Measurements from ENCODE around the gene FBXL5. TPM values are rescaled to one million over a fixed set of nuclear protein-coding genes. Genes with fewer than 3 reads are reported as not detected.

The FBXL5 gene
- total and polyA plus RNA-seq, 11 donors = 32.7 to 112 (median 81.5) TPM

DNA sequence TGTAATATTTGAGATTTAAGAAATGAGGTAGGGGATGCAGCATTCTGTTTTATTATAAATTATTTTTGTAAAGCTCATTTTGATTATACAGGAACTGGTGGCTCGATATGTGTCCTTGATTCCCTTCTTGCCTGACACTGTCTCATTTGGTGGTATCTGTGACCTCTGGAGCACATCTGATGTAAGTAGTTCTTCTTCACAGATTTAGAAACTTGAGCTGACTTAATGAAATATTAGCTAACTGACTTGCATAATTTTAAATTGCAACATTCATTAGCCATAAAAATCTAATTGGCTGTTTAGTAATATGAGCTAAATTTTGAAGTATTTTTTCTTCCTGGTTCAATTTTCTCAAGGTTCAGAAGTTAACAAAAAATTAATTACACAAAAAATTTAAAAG, 69.1 kb downstream of the FBXL5 start:
- no peak for DNase-seq
- WGBS, 4 donors = 90 to 96% (median 94%) methylated on average over 1 of the region's 1 CpG
- Histone ChIP-seq H3K4me1 (peaks cover 0 to 11% (median 0%) of the 10 kb centered on the region in 12 donors), H3K36me3 (peaks cover 0 to 43% (median 6%) of the 10 kb centered on the region in 9 donors), H3K27me3 (no peaks in the 10 kb centered on the region), H3K4me3 (no peak overlapping the region), H3K27ac (no peak overlapping the region), H3K9me3 (no peaks in the 10 kb centered on the region)
- no peak for TF ChIP-seq POLR2A (IDR thresholded peaks at IDR 0.05)
- TF ChIP-seq, protein P1, sequence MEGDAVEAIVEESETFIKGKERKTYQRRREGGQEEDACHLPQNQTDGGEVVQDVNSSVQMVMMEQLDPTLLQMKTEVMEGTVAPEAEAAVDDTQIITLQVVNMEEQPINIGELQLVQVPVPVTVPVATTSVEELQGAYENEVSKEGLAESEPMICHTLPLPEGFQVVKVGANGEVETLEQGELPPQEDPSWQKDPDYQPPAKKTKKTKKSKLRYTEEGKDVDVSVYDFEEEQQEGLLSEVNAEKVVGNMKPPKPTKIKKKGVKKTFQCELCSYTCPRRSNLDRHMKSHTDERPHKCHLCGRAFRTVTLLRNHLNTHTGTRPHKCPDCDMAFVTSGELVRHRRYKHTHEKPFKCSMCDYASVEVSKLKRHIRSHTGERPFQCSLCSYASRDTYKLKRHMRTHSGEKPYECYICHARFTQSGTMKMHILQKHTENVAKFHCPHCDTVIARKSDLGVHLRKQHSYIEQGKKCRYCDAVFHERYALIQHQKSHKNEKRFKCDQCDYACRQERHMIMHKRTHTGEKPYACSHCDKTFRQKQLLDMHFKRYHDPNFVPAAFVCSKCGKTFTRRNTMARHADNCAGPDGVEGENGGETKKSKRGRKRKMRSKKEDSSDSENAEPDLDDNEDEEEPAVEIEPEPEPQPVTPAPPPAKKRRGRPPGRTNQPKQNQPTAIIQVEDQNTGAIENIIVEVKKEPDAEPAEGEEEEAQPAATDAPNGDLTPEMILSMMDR (IDR thresholded peaks at IDR 0.05) = no peak
- ATAC-seq = no peak
- intact Hi-C loops (cut with DNase I) = no loop called here

- DNase-seq (no peak), ATAC-seq (no peak)
- no peaks in the 10 kb centered on the region for H3K9me3 ChIP-seq
- TF ChIP-seq POLR2A (IDR thresholded peaks at IDR 0.05) = no peak
- TF ChIP-seq, protein P1 (IDR thresholded peaks at IDR 0.05) = no peak
- no peak overlapping the region for H3K4me3 ChIP-seq
- peaks cover 0 to 50% (median 2%) of the 10 kb centered on the region in 9 donors for H3K36me3 ChIP-seq
- peaks cover 0 to 11% (median 0%) of the 10 kb centered on the region in 12 donors for H3K4me1 ChIP-seq
- H3K27ac ChIP-seq = no peak overlapping the region
- H3K27me3 ChIP-seq = no peaks in the 10 kb centered on the region
- WGBS, 4 donors = 94 to 99% (median 99%) methylated on average over 2 of the region's 2 CpGs
- intact Hi-C loops (cut with DNase I) = no loop called here
These were observed 69.8 kb downstream of the FBXL5 start for GRCh38 chr4:15585331-15585730.

DNA sequence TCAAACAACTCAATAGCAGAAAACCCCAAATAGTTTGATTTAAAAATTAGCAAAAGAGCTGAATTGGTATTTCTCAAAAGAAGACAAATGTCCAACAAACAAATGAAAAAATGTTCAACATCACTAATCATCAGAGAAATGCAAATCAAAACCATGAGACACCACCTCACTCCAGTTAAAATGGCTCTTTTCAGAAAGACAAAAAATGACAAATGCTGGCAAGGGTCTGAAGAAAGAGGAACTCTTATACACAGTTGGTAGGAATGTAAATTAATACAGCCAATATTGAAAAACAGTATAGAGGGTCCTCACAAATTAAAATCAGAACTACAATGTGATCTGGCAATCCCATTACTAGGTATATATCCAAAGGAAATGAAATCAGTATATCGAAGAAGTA, 70.4 kb downstream of the FBXL5 start:
- intact Hi-C loops (cut with DNase I) = no loop called here
- TF ChIP-seq, protein P1 (IDR thresholded peaks at IDR 0.05) = no peak
- no peak for TF ChIP-seq POLR2A (IDR thresholded peaks at IDR 0.05)
- 93 to 99% (median 96%) methylated on average over 1 of the region's 1 CpG for WGBS, 4 donors
- Histone ChIP-seq H3K9me3 (no peaks in the 10 kb centered on the region), H3K36me3 (peaks cover 0 to 50% (median 6%) of the 10 kb centered on the region in 9 donors), H3K4me1 (peaks cover 0 to 11% (median 0%) of the 10 kb centered on the region in 12 donors), H3K4me3 (no peak overlapping the region), H3K27ac (no peak overlapping the region), H3K27me3 (no peaks in the 10 kb centered on the region)
- no peak for ATAC-seq
- DNase-seq = no peak

- peaks cover 0 to 67% (median 0%) of the 10 kb centered on the region in 9 donors for H3K36me3 ChIP-seq
These were observed 77.6 kb downstream of the FBXL5 start for GRCh38 chr4:15577508-15577907.

More at GRCh38 chr4:15577508-15577907, 77.6 kb downstream of the FBXL5 start:
- H3K4me3 ChIP-seq = no peak overlapping the region
- ATAC-seq (no peak), DNase-seq (no peak)
- H3K9me3 ChIP-seq = no peaks in the 10 kb centered on the region
- peaks cover 0 to 6% (median 0%) of the 10 kb centered on the region in 12 donors for H3K4me1 ChIP-seq
- TF ChIP-seq, protein P1 (IDR thresholded peaks at IDR 0.05) = no peak
- no peak for TF ChIP-seq POLR2A (IDR thresholded peaks at IDR 0.05)
- no peak overlapping the region for H3K27ac ChIP-seq
- no peaks in the 10 kb centered on the region for H3K27me3 ChIP-seq
- intact Hi-C loops (cut with DNase I) = no loop called here
